ENCODE results near the gene LGALS13. TPM values are rescaled to one million over a fixed set of nuclear protein-coding genes. Genes with fewer than 3 reads are reported as not detected.

Gene LGALS13
- not detected in 2 replicates for polyA plus RNA-seq
- not detected in 2 replicates for polyA minus RNA-seq

DNA sequence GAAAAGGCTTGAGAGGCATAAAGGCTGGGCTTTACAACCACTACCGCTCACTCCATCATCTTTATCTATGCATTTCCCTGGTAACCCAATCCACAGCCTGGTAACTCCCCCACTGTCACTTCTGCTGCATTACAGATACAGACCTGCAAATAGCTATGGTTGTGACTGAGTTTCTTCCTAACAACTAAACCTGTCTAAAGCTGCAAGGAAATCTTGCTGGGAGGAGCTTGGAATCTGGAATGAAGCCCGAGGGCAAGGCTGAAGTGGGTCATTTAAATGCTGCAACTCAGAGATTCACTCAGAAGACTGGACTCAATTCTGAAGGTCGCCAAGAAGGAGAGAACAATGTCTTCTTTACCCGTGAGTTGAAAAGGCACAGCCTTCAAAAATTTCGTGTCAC is at the start of gene LGALS13:
Gene LGALS13, plus strand, starts transcription at position 301 of the 400 bp plus-strand sequence. Its CDS starts 45 bp downstream, at position 346.
- H3K27me3 ChIP-seq (ENCODE audit: insufficient read depth, low read depth, low read length) = no peaks in the 10 kb centered on the region
- TF ChIP-seq TAF1 (IDR thresholded peaks at IDR 0.05; ENCODE audit: low read depth) (no peak), RAD21 (conservative IDR thresholded peaks at IDR 0.05) (no peak), EP300 (conservative IDR thresholded peaks at IDR 0.05; ENCODE audit: poor library complexity, severe bottlenecking) (no peak), MXI1 (conservative IDR thresholded peaks at IDR 0.05; ENCODE audit: poor library complexity, severe bottlenecking) (no peak), SMC3 (conservative IDR thresholded peaks at IDR 0.05; ENCODE audit: poor library complexity) (no peak), POLR2AphosphoS5 (IDR thresholded peaks at IDR 0.05) (no peak), CTCF (IDR thresholded peaks at IDR 0.05; ENCODE audit: poor library complexity, severe bottlenecking) (no peak), EZH2 (IDR thresholded peaks at IDR 0.05; ENCODE audit: borderline replicate concordance, insufficient read depth, low read length, poor library complexity, severe bottlenecking) (no peak), REST (IDR thresholded peaks at IDR 0.05; ENCODE audit: borderline replicate concordance) (no peak)
- H4K20me1 ChIP-seq (ENCODE audit: insufficient read depth) = no peaks in the 10 kb centered on the region
- H3K9me3 ChIP-seq (ENCODE audit: low read length) = no peaks in the 10 kb centered on the region
- H3K9ac ChIP-seq (ENCODE audit: low read length) = no peak within 1 kb of the TSS
- H3K36me3 ChIP-seq (ENCODE audit: insufficient read depth, low read length) = no peaks in the 10 kb centered on the region
- no peak within 1 kb of the TSS for H3K27ac ChIP-seq (ENCODE audit: low read length)
- H3F3A ChIP-seq (ENCODE audit: insufficient read depth, low read length, poor library complexity, severe bottlenecking) = no peaks in the 10 kb centered on the region
- no peaks in the 10 kb centered on the region for H3K9me2 ChIP-seq (ENCODE audit: insufficient read depth, low read length)
- no peak within 1 kb of the TSS for H3K4me2 ChIP-seq (ENCODE audit: low read length)
- no peak within 1 kb of the TSS for H3K4me3 ChIP-seq (ENCODE audit: low read length)
- no peaks in the 10 kb centered on the region for H3K79me2 ChIP-seq (replicated peaks; ENCODE audit: insufficient read depth, low read length)
- no peak within 1 kb of the TSS for H2AFZ ChIP-seq (ENCODE audit: low read depth, low read length)

DNA sequence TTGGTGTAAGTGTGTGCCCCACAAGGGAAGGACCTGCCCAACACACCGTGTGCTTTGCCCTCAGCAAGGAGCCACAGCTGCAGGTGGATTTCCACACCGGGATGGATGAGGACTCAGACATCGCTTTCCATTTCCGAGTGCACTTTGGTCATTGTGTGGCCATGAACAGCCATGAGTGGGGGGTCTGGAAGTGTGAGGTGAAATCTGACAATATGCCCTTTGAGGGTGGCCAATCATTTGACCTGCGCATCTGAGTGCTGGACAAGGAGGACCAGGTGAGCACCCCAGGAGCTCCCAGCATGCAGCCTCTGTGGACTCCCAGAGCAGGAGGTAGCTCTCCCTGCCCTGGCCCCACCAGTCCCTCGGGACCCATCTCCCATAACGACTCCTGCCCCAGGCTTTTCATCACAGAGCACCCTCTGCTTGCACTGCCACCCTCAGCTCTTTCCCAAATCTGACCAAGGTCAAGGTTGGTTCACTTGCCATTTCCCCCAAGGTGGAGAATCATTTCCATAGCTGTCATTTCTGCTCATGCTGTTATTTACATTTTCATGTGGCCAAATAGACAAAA is 49.2 kb upstream of the LGALS13 start:
- Histone ChIP-seq H3K27me3 (ENCODE audit: insufficient read depth, low read depth, low read length) (no peaks in the 10 kb centered on the region), H3K9me2 (ENCODE audit: insufficient read depth, low read length) (no peaks in the 10 kb centered on the region), H3K79me2 (replicated peaks; ENCODE audit: insufficient read depth, low read length) (no peaks in the 10 kb centered on the region), H3K4me2 (ENCODE audit: low read length) (no peak overlapping the region), H3K4me3 (ENCODE audit: low read length) (no peak overlapping the region), H3K27ac (ENCODE audit: low read length) (no peak overlapping the region), H3K9me3 (ENCODE audit: low read length) (no peaks in the 10 kb centered on the region), H3K36me3 (ENCODE audit: insufficient read depth, low read length) (no peaks in the 10 kb centered on the region), H3F3A (ENCODE audit: insufficient read depth, low read length, poor library complexity, severe bottlenecking) (no peaks in the 10 kb centered on the region), H3K9ac (ENCODE audit: low read length) (no peak overlapping the region), H4K20me1 (ENCODE audit: insufficient read depth) (no peaks in the 10 kb centered on the region), H2AFZ (ENCODE audit: low read depth, low read length) (no peak overlapping the region)
- no peak for TF ChIP-seq CTCF (IDR thresholded peaks at IDR 0.05; ENCODE audit: poor library complexity, severe bottlenecking)
- no peak for TF ChIP-seq SMC3 (conservative IDR thresholded peaks at IDR 0.05; ENCODE audit: poor library complexity)
- no peak for TF ChIP-seq RAD21 (conservative IDR thresholded peaks at IDR 0.05)
- no peak for TF ChIP-seq TAF1 (IDR thresholded peaks at IDR 0.05; ENCODE audit: low read depth)
- TF ChIP-seq EZH2 (IDR thresholded peaks at IDR 0.05; ENCODE audit: borderline replicate concordance, insufficient read depth, low read length, poor library complexity, severe bottlenecking) = no peak
- no peak for TF ChIP-seq MXI1 (conservative IDR thresholded peaks at IDR 0.05; ENCODE audit: poor library complexity, severe bottlenecking)
- TF ChIP-seq POLR2AphosphoS5 (IDR thresholded peaks at IDR 0.05) = no peak
- TF ChIP-seq EP300 (conservative IDR thresholded peaks at IDR 0.05; ENCODE audit: poor library complexity, severe bottlenecking) = no peak
- TF ChIP-seq REST (IDR thresholded peaks at IDR 0.05; ENCODE audit: borderline replicate concordance) = no peak
